B cell (primary cell): ENCODE measurements around the gene KRT4. TPM values are rescaled to one million over a fixed set of nuclear protein-coding genes. Genes with fewer than 3 reads are reported as not detected.

Experiments used
- ATAC-seq: fragments of 200-7000 bp; cut with Tn5 transposase; one replicate; pipeline ENCODE4 v1.10.0; 2021; ENCODE audit warnings: low read depth, mild to moderate bottlenecking, moderate number of reproducible peaks, moderate library complexity
- CTCF ChIA-PET: fragments of 350-600 bp; sonication (Branson Sonifier 250); formaldehyde crosslinking; loops from one replicate; lab custom pipeline; 2021; ENCODE audit warnings: antibody characterized with exemption, inconsistent platforms; lab: Charles Lee
- POLR2A ChIA-PET: fragments of 350-600 bp; sonication (Branson Sonifier 250); formaldehyde crosslinking; loops from one replicate; lab custom pipeline; 2021; ENCODE audit warnings: antibody characterized with exemption; lab: Charles Lee
- DNase-seq: peaks from one replicate; pipeline ENCODE4 v3.0.0; 2013
- H2AFZ ChIP-seq: 2 replicates; pipeline ENCODE4 v1.6.1; 2012; ENCODE audit warnings: mild to moderate bottlenecking, low read depth, low read length; ENCODE audit not compliant: insufficient read depth, poor library complexity, severe bottlenecking
- H3K27ac ChIP-seq, 2 donors: 1 replicate in 1 of 2; 2 replicates in 1 of 2; pipeline ENCODE4 v1.5.1; 2012 to 2013; ENCODE audit warnings: low read length in 2 of 2, mild to moderate bottlenecking in 2 of 2, moderate library complexity in 1 of 2
- H3K27me3 ChIP-seq, 4 experiments: fragments of 200-600 bp in 1 of 4; sonication (generic) in 1 of 4; replicated peaks in 1 of 4; 1 replicate in 2 of 4; 2 replicates in 2 of 4; pipeline versions ENCODE4 v1.6.1 to v1.7.0; 2013 to 2016; ENCODE audit warnings: low read length in 3 of 4, mild to moderate bottlenecking in 2 of 4, mixed read lengths in 1 of 4, moderate library complexity in 1 of 4; ENCODE audit not compliant: insufficient read depth in 4 of 4, control insufficient read depth in 3 of 4; ENCODE audit errors: control extremely low read depth in 1 of 4
- H3K36me3 ChIP-seq, 2 experiments: replicated peaks in 1 of 2; 1 replicate in 1 of 2; 2 replicates in 1 of 2; pipeline versions ENCODE4 v1.6.1 to v1.7.1; 2013; ENCODE audit warnings: low read length in 1 of 2; ENCODE audit not compliant: insufficient read depth in 2 of 2, control insufficient read depth in 1 of 2; ENCODE audit errors: control extremely low read depth in 1 of 2, extremely low read depth in 1 of 2
- H3K4me1 ChIP-seq, 2 donors: fragments of 200-600 bp in 1 of 2; sonication (generic) in 1 of 2; 1 replicate in 1 of 2; 2 replicates in 1 of 2; pipeline versions ENCODE4 v1.5.1 to v1.6.1; 2013 to 2017; ENCODE audit warnings: low read length in 2 of 2; ENCODE audit not compliant: control insufficient read depth in 2 of 2, insufficient read depth in 2 of 2
- H3K4me2 ChIP-seq: replicated peaks from 2 replicates; pipeline ENCODE3; 2012; ENCODE audit warnings: mild to moderate bottlenecking, low read depth, low read length; ENCODE audit not compliant: poor library complexity, severe bottlenecking
- H3K4me3 ChIP-seq, 5 experiments: fragments of 200-600 bp in 1 of 5; sonication (generic) in 1 of 5; 1 replicate in 3 of 5; 2 replicates in 2 of 5; pipeline versions ENCODE4 v1.5.1 to v1.7.0; 2011 to 2016; ENCODE audit warnings: low read length in 4 of 5, mild to moderate bottlenecking in 4 of 5, low read depth in 2 of 5, control low read depth in 1 of 5, moderate library complexity in 1 of 5; ENCODE audit not compliant: insufficient read depth in 1 of 5; ENCODE audit errors: control extremely low read depth in 1 of 5, extremely low read depth in 1 of 5
- H3K79me2 ChIP-seq: fragments of 200-600 bp; sonication (generic); one replicate; pipeline ENCODE4 v1.6.0; 2016; ENCODE audit warnings: low read length; ENCODE audit not compliant: control insufficient read depth, insufficient read depth
- H3K9ac ChIP-seq: fragments of 200-600 bp; sonication (generic); 2 replicates; pipeline ENCODE4 v1.6.1; 2017; ENCODE audit warnings: mild to moderate bottlenecking, low read length, moderate library complexity
- H3K9me3 ChIP-seq, 3 donors: one replicate each; pipeline versions ENCODE4 v1.6.1 to v1.7.1; 2013; ENCODE audit warnings: low read length in 2 of 3; ENCODE audit not compliant: control insufficient read depth in 2 of 3, insufficient read depth in 1 of 3; ENCODE audit errors: control extremely low read depth in 1 of 3
- H4K20me1 ChIP-seq: 2 replicates; pipeline ENCODE4 v1.6.0; 2012; ENCODE audit warnings: mild to moderate bottlenecking, low read length; ENCODE audit not compliant: insufficient read depth, control insufficient read depth, poor library complexity, severe bottlenecking
- H3K27ac Mint-ChIP-seq: one replicate; pipeline ENCODE4 v1.8.0; 2021; ENCODE audit warnings: mixed read lengths
- H3K27me3 Mint-ChIP-seq: one replicate; pipeline ENCODE4 v1.8.0; 2021; ENCODE audit warnings: mixed read lengths
- H3K4me1 Mint-ChIP-seq: one replicate; pipeline ENCODE4 v1.8.0; 2021; ENCODE audit warnings: mixed read lengths
- H3K4me3 Mint-ChIP-seq: one replicate; pipeline ENCODE4 v1.8.0; 2021; ENCODE audit warnings: mixed read lengths
- H3K9me3 Mint-ChIP-seq: one replicate; pipeline ENCODE4 v1.8.0; 2022; ENCODE audit warnings: mixed read lengths; ENCODE audit not compliant: insufficient read depth
- EZH2 ChIP-seq: IDR thresholded peaks from 2 replicates; pipeline ENCODE4 v1.6.1; 2012; ENCODE audit warnings: borderline replicate concordance, low read depth, mild to moderate bottlenecking, moderate library complexity, low read length; ENCODE audit not compliant: insufficient read depth, poor library complexity, severe bottlenecking
- WGBS: methylation state at CpG from one replicate; pipeline ENCODE4 v1.1.5; 2013; ENCODE audit warnings: missing lambda C conversion rate; ENCODE audit not compliant: insufficient coverage; 5-methylcytosine and 5-hydroxymethylcytosine counted together
- intact Hi-C: fragments of 100-400 bp; cut with micrococcal nuclease; formaldehyde crosslinking; loops from one replicate; pipeline ENCODE4 v1.10.0; 2022
- polyA plus RNA-seq: library from polyadenylated mRNA; depleted of rRNA; stranded (reverse); fragments of >200 nt; gene quantifications from 2 replicates; pipeline ENCODE4 v1.2.3, GENCODE V29; 2012
- total RNA-seq, 2 donors: library from RNA; stranded (reverse); fragments of 120-200 nt in 1 of 2; gene quantifications; 1 replicate in 1 of 2; 2 replicates in 1 of 2; pipeline versions ENCODE4 v1.2.3 to v1.2.4, GENCODE V29; 2013 to 2022
- TF ChIP-seq, protein P1 (sequence below): fragments of 200-600 bp; IDR thresholded peaks from one replicate; pipeline ENCODE4 v1.8.0; 2022; ENCODE audit warnings: antibody characterized with exemption, mild to moderate bottlenecking

Gene KRT4
- total and polyA plus RNA-seq, 2 donors (not counting 1 experiment from before 2014, with no cell fraction given), result not detected

DNA sequence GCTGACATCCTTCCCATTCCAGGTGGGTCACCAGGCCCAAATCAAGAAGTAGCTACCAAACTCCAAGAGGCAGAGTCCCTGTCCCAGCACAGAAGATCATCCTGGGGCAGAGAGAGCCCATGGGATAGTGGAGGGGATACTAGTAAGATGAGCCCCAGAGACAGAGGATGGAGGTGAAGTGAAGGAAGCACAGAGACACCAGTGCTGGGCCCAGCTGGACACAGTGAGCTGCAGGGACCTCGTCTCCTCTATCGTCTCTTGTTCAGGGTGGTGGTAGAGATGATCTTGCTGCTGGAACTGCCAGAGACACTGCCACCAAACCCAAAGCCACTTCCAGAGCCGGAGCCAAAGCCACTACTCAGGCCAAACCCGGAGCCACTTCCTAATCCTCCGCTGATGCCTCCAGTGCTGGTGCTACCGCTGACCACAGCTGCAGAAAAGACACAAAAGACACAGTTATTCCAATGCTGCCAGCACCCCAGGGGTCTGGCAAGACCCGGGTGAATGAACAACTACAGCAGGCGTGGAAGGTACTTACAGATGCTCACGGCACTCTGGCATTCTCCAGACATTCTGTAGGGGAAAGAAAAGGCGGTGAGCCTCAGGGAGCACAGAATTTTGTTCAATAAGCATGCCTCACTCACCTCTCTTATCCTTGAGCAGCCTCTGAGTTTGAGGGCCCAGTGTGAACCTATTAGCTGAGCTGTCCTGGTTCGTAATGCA is 6.9 kb downstream of the KRT4 start:
- intact Hi-C loops, result no loop called here
- POLR2A ChIA-PET, result no interaction called here
- Histone ChIP-seq H3K9ac (no peak overlapping the region), H3K4me2 (no peak overlapping the region), H3K9me3 (no peaks in the 10 kb centered on the region), H3K4me3 (no peak overlapping the region), H3K27me3 (peaks cover 0 to 2% (median 0%) of the 10 kb centered on the region in 4 experiments), H3K36me3 (no peaks in the 10 kb centered on the region), H4K20me1 (no peaks in the 10 kb centered on the region), H3K4me1 (no peaks in the 10 kb centered on the region), H3K79me2 (no peaks in the 10 kb centered on the region), H2AFZ (no peak overlapping the region), H3K27ac (no peak overlapping the region)
- CTCF ChIA-PET, result no interaction called here
- Mint-ChIP-seq H3K4me1 (no peaks in the 10 kb centered on the region), H3K27ac (no peak overlapping the region), H3K9me3 (no peaks in the 10 kb centered on the region), H3K27me3 (peaks cover 33% of the 10 kb centered on the region), H3K4me3 (no peak overlapping the region)
- ATAC-seq (no peak), DNase-seq (no peak)
- TF ChIP-seq EZH2, result no peak
- TF ChIP-seq, protein P1, sequence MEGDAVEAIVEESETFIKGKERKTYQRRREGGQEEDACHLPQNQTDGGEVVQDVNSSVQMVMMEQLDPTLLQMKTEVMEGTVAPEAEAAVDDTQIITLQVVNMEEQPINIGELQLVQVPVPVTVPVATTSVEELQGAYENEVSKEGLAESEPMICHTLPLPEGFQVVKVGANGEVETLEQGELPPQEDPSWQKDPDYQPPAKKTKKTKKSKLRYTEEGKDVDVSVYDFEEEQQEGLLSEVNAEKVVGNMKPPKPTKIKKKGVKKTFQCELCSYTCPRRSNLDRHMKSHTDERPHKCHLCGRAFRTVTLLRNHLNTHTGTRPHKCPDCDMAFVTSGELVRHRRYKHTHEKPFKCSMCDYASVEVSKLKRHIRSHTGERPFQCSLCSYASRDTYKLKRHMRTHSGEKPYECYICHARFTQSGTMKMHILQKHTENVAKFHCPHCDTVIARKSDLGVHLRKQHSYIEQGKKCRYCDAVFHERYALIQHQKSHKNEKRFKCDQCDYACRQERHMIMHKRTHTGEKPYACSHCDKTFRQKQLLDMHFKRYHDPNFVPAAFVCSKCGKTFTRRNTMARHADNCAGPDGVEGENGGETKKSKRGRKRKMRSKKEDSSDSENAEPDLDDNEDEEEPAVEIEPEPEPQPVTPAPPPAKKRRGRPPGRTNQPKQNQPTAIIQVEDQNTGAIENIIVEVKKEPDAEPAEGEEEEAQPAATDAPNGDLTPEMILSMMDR, result no peak
- WGBS, result 87% methylated on average over 10 of the region's 11 CpGs

- Histone ChIP-seq H3K27me3 (peaks cover 0 to 2% (median 0%) of the 10 kb centered on the region in 4 experiments), H3K4me3 (no peak overlapping the region), H4K20me1 (no peaks in the 10 kb centered on the region), H3K4me2 (no peak overlapping the region), H3K27ac (no peak overlapping the region), H3K36me3 (no peaks in the 10 kb centered on the region), H3K9me3 (no peaks in the 10 kb centered on the region), H3K9ac (no peak overlapping the region), H3K4me1 (no peaks in the 10 kb centered on the region), H3K79me2 (no peaks in the 10 kb centered on the region), H2AFZ (no peak overlapping the region)
- Mint-ChIP-seq H3K4me3 (no peak overlapping the region), H3K27me3 (peaks cover 34% of the 10 kb centered on the region), H3K4me1 (no peaks in the 10 kb centered on the region), H3K27ac (no peak overlapping the region), H3K9me3 (no peaks in the 10 kb centered on the region)
- POLR2A ChIA-PET, result no interaction called here
- CTCF ChIA-PET, result no interaction called here
- no peak for DNase-seq
- no peak for ATAC-seq
- intact Hi-C loops, result no loop called here
- 100% methylated on average over 1 of the region's 3 CpGs for WGBS
- TF ChIP-seq, protein P1, result no peak
- no peak for TF ChIP-seq EZH2
Measured at GRCh38 chr12:52806169-52806811, 7.6 kb downstream of the KRT4 start.
